H1 (cell line): ENCODE data around the gene ACBD4. TPM values are rescaled to one million over a fixed set of nuclear protein-coding genes. Genes with fewer than 3 reads are reported as not detected.
A peak's percentile ranks its signal among the peaks of the same experiment; 100 is the strongest.

Experiments used
- CTCF ChIA-PET: fragments of 300-600 bp; sonication (Branson Sonifier 250); formaldehyde crosslinking; loops from one replicate; lab custom pipeline; 2021; ENCODE audit not compliant: partially characterized antibody; lab: Charles Lee
- POLR2A ChIA-PET: fragments of 300-600 bp; sonication (Branson Sonifier 250); formaldehyde crosslinking; loops from one replicate; lab custom pipeline; 2021; ENCODE audit warnings: inconsistent platforms; ENCODE audit not compliant: partially characterized antibody; lab: Charles Lee
- DNase-seq, 2 experiments: peaks; one replicate each; pipeline versions ENCODE4 v3.0.0 to v3.0.0-alpha.2; 2010 to 2022; ENCODE audit warnings: low spot score in 2 of 2, low read depth in 1 of 2, mixed read lengths in 1 of 2
- FAIRE-seq: peaks from 2 replicates; lab custom pipeline; 2011; peaks lifted over from hg19 to GRCh38; lab: Jason Lieb, UNC
- H2AFZ ChIP-seq: 2 replicates; pipeline ENCODE4 v1.8.1; 2012; ENCODE audit warnings: low read length, inconsistent platforms
- H2AK5ac ChIP-seq: 2 replicates; pipeline ENCODE4 v1.6.1; 2013; ENCODE audit warnings: low read depth, low read length
- H2BK120ac ChIP-seq: replicated peaks from 2 replicates; pipeline ENCODE3; 2013; ENCODE audit warnings: low read depth, low read length, inconsistent platforms
- H2BK12ac ChIP-seq: 2 replicates; pipeline ENCODE4 v1.6.1; 2013; ENCODE audit warnings: low read depth, low read length
- H2BK15ac ChIP-seq: 2 replicates; pipeline ENCODE4 v1.6.1; 2013; ENCODE audit warnings: low read length
- H2BK20ac ChIP-seq: 2 replicates; pipeline ENCODE4 v1.6.1; 2013; ENCODE audit warnings: low read length
- H2BK5ac ChIP-seq: 2 replicates; pipeline ENCODE4 v1.6.1; 2013; ENCODE audit warnings: low read depth, low read length
- H3K14ac ChIP-seq: 2 replicates; pipeline ENCODE4 v1.6.1; 2013; ENCODE audit warnings: inconsistent platforms; ENCODE audit not compliant: insufficient read length
- H3K18ac ChIP-seq: 2 replicates; pipeline ENCODE4 v1.6.1; 2013; ENCODE audit warnings: low read length; ENCODE audit errors: extremely low read depth
- H3K23ac ChIP-seq: 2 replicates; pipeline ENCODE4 v1.6.1; 2013; ENCODE audit warnings: inconsistent platforms; ENCODE audit not compliant: insufficient read length
- H3K23me2 ChIP-seq: 2 replicates; pipeline ENCODE4 v1.6.1; 2013; ENCODE audit warnings: low read depth, low read length
- H3K27ac ChIP-seq: 2 replicates; pipeline ENCODE4 v1.6.1; 2011; ENCODE audit warnings: low read depth, low read length, inconsistent platforms
- H3K27me3 ChIP-seq, 4 experiments: replicated peaks in 1 of 4; 1 replicate in 1 of 4; 2 replicates in 3 of 4; pipeline versions ENCODE4 v1.6.1 to v1.8.1; 2011 to 2013; ENCODE audit warnings: low read length in 3 of 4, mild to moderate bottlenecking in 3 of 4, inconsistent platforms in 2 of 4, mixed read lengths in 2 of 4, moderate library complexity in 1 of 4; ENCODE audit not compliant: control insufficient read depth in 3 of 4, insufficient read depth in 3 of 4; ENCODE audit errors: extremely low read depth in 1 of 4
- H3K36me3 ChIP-seq, 4 experiments: 2 replicates each; pipeline versions ENCODE4 v1.6.1 to v1.8.1; 2011 to 2013; ENCODE audit warnings: mild to moderate bottlenecking in 4 of 4, low read length in 3 of 4, moderate library complexity in 2 of 4, control low read depth in 1 of 4, inconsistent platforms in 1 of 4; ENCODE audit not compliant: insufficient read depth in 4 of 4, control insufficient read depth in 2 of 4
- H3K4ac ChIP-seq: replicated peaks from 2 replicates; pipeline ENCODE3; 2013; ENCODE audit warnings: low read length, low read depth, mixed read lengths, inconsistent platforms; ENCODE audit not compliant: insufficient read length
- H3K4me1 ChIP-seq, 4 experiments: replicated peaks in 1 of 4; 1 replicate in 1 of 4; 2 replicates in 3 of 4; pipeline versions ENCODE4 v1.6.1 to v1.8.1; 2011 to 2013; ENCODE audit warnings: low read length in 3 of 4, inconsistent platforms in 2 of 4, mixed read lengths in 1 of 4; ENCODE audit not compliant: insufficient read depth in 4 of 4, control insufficient read depth in 3 of 4
- H3K4me2 ChIP-seq, 2 experiments: 2 replicates each; pipeline versions ENCODE4 v1.6.1 to v1.8.1; 2011 to 2013; ENCODE audit warnings: low read depth in 2 of 2, low read length in 2 of 2, control low read depth in 1 of 2, inconsistent platforms in 1 of 2, mild to moderate bottlenecking in 1 of 2; ENCODE audit not compliant: insufficient read depth in 1 of 2
- H3K4me3 ChIP-seq, 4 experiments: fragments of 200-600, 300-600 bp in 1 of 4; sonication (generic), shearing (Covaris generic), sonication (Bioruptor Twin) in 1 of 4; 2 replicates each; pipeline versions ENCODE4 v1.5.1 to v1.8.1; 2011 to 2016; ENCODE audit warnings: low read length in 4 of 4, low read depth in 3 of 4, control low read depth in 2 of 4, inconsistent platforms in 2 of 4, mild to moderate bottlenecking in 2 of 4, mixed read lengths in 1 of 4, moderate library complexity in 1 of 4; ENCODE audit not compliant: insufficient read depth in 2 of 4; ENCODE audit errors: extremely low read depth in 1 of 4
- H3K56ac ChIP-seq: replicated peaks from 2 replicates; pipeline ENCODE3; 2013; ENCODE audit warnings: low read depth, mild to moderate bottlenecking, mixed read lengths, low read length, inconsistent platforms; ENCODE audit not compliant: insufficient read length
- H3K79me1 ChIP-seq: 2 replicates; pipeline ENCODE4 v1.6.1; 2013; ENCODE audit warnings: low read depth, low read length, control low read depth
- H3K79me2 ChIP-seq, 2 experiments: 2 replicates each; pipeline versions ENCODE4 v1.6.1 to v1.8.1; 2012 to 2013; ENCODE audit warnings: low read length in 2 of 2, mild to moderate bottlenecking in 2 of 2, inconsistent platforms in 1 of 2; ENCODE audit not compliant: insufficient read depth in 2 of 2, control insufficient read depth in 1 of 2
- H3K9ac ChIP-seq, 4 experiments: replicated peaks in 1 of 4; 1 replicate in 1 of 4; 2 replicates in 3 of 4; pipeline versions ENCODE4 v1.6.1 to v1.8.1; 2011 to 2013; ENCODE audit warnings: low read depth in 3 of 4, low read length in 3 of 4, control low read depth in 2 of 4, mild to moderate bottlenecking in 2 of 4, moderate library complexity in 2 of 4, inconsistent platforms in 1 of 4; ENCODE audit errors: extremely low read depth in 1 of 4
- H3K9me3 ChIP-seq, 2 experiments: 2 replicates each; pipeline versions ENCODE4 v1.6.1 to v1.8.1; 2012 to 2013; ENCODE audit warnings: mild to moderate bottlenecking in 2 of 2, moderate library complexity in 2 of 2, control low read depth in 1 of 2, inconsistent platforms in 1 of 2, low read depth in 1 of 2, low read length in 1 of 2, mixed read lengths in 1 of 2; ENCODE audit not compliant: insufficient read depth in 2 of 2
- H4K20me1 ChIP-seq, 2 experiments: replicated peaks in 1 of 2; 2 replicates each; pipeline versions ENCODE3 to v1.8.1; 2011 to 2013; ENCODE audit warnings: inconsistent platforms in 2 of 2, low read length in 2 of 2, mild to moderate bottlenecking in 1 of 2; ENCODE audit not compliant: insufficient read depth in 2 of 2, control insufficient read depth in 1 of 2
- H4K5ac ChIP-seq: 2 replicates; pipeline ENCODE4 v1.6.1; 2013; ENCODE audit warnings: low read length, low read depth, mixed read lengths, inconsistent platforms; ENCODE audit not compliant: insufficient read length
- H4K8ac ChIP-seq: 2 replicates; pipeline ENCODE4 v1.8.0; 2013; ENCODE audit warnings: mild to moderate bottlenecking, moderate library complexity, low read length, inconsistent platforms; ENCODE audit not compliant: insufficient read depth; ENCODE audit errors: extremely low read depth
- H4K91ac ChIP-seq: replicated peaks from 2 replicates; pipeline ENCODE3; 2013; ENCODE audit warnings: low read length, mixed read lengths, inconsistent platforms; ENCODE audit not compliant: insufficient read length
- MAX ChIP-seq: IDR thresholded peaks from 2 replicates; pipeline ENCODE4 v1.6.1; 2012; ENCODE audit warnings: inconsistent platforms
- RBBP5 ChIP-seq: IDR thresholded peaks from 2 replicates; pipeline ENCODE4 v1.7.1; 2012; ENCODE audit warnings: low read depth, mild to moderate bottlenecking, inconsistent platforms, low read length, moderate library complexity, borderline replicate concordance
- TEAD4 ChIP-seq: IDR thresholded peaks from 2 replicates; pipeline ENCODE4 v1.6.1; 2012; ENCODE audit warnings: low read depth, low read length, inconsistent platforms, mixed read lengths
- WGBS, 2 experiments: shearing (Covaris generic) in 1 of 2; methylation state at CpG; one replicate each; pipeline versions ENCODE4 v1.1.6 to v1.1.7; 2013 to 2015; ENCODE audit warnings: low lambda C conversion rate in 2 of 2, mixed read lengths in 2 of 2, inconsistent platforms in 1 of 2, low coverage in 1 of 2, missing lambda C conversion rate in 1 of 2; ENCODE audit not compliant: insufficient replicate concordance in 2 of 2, insufficient coverage in 1 of 2, insufficient read length in 1 of 2; ENCODE audit errors: extremely low coverage in 1 of 2, missing lambda C conversion rate in 1 of 2; 5-methylcytosine and 5-hydroxymethylcytosine counted together
- polyA plus RNA-seq, 7 experiments: library from polyadenylated mRNA; depleted of rRNA in 3 of 7; stranded (reverse) in 5 of 7; unstranded in 2 of 7; fragments of >200 nt in 5 of 7; fragments of 200-250 nt in 2 of 7; gene quantifications; 1 replicate in 5 of 7; 2 replicates in 1 of 7; 4 replicates in 1 of 7; pipeline versions ENCODE4 v1.2.1 to v1.2.3, GENCODE V29; 2011 to 2013; ENCODE audit warnings: missing spikeins in 2 of 7, mixed read lengths in 2 of 7
- total RNA-seq: library from RNA; stranded (reverse); fragmentation: NEBNext Ultra II Directional; extraction: Animal tissue kit (Norgen Biotek cat#: 25700); gene quantifications from 2 replicates; pipeline ENCODE4 v1.2.1, GENCODE V29; 2021

ACBD4 gene
- total and polyA plus RNA-seq, 2 of the 8 experiments (the other 6 are each of a cell fraction or from before 2014, with no cell fraction given) = 7.3 to 10.7 TPM

GRCh38 chr17:45127548-45128300 is 7.8 kb upstream of the ACBD4 start:
- Histone ChIP-seq H3K9me3 (no peaks in the 10 kb centered on the region), H2BK12ac (peak overlapping the region; percentile 96; the same call in 1 of the 2 replicates), H2AK5ac (peak overlapping the region; percentile 58; the same call in 1 of the 2 replicates), H3K9ac (peak overlapping the region in 1 of 4 experiments; percentile 7; a peak in 1 of 7 replicates), H4K5ac (peak overlapping the region; percentile 55), H3K23ac (no peak overlapping the region), H2BK20ac (peak overlapping the region; percentile 72; the same call in 1 of the 2 replicates), H3K4me3 (no peak overlapping the region), H2BK5ac (peak overlapping the region; percentile 97), H2BK15ac (peak overlapping the region; percentile 61; the same call in 1 of the 2 replicates), H3K27ac (0 out of 2 replicates have a peak overlapping the region, but pooled peaks have one; percentile 11), H4K8ac (peak overlapping the region; percentile 74; the same call in 1 of the 2 replicates), H2BK120ac (peak overlapping the region; percentile 64), H3K27me3 (no peaks in the 10 kb centered on the region), H3K36me3 (no peaks in the 10 kb centered on the region), H3K14ac (peak overlapping the region; percentile 0), H3K4ac (peak overlapping the region; percentile 72), H3K4me1 (peaks cover 0 to 20% (median 11%) of the 10 kb centered on the region in 4 experiments; a peak in 5 of 7 replicates), H3K4me2 (no peak overlapping the region), H3K56ac (peak overlapping the region; percentile 73), H3K23me2 (peaks cover 4% of the 10 kb centered on the region; the same call in 1 of the 2 replicates), H3K79me2 (no peaks in the 10 kb centered on the region), H3K18ac (peak overlapping the region; percentile 83), H2AFZ (no peak overlapping the region), H4K91ac (peak overlapping the region; percentile 100), H4K20me1 (peaks cover 5 to 11% of the 10 kb centered on the region in 2 experiments), H3K79me1 (no peaks in the 10 kb centered on the region)
- ChIA-PET CTCF (interaction anchor here (0.7 to 8.7 kb wide), 12 partner anchors 8 to 207 kb away, joined by 3 to 69 read pairs (median 4); partner anchors contain the start of gene ACBD4), POLR2A (interaction anchor here (0.7 to 15.8 kb wide), 5 partner anchors 12 to 93 kb away, joined by 3 to 185 read pairs (median 5); partner anchors contain the start of genes HEXIM1 and HEXIM2)
- FAIRE-seq = no peak
- WGBS, 2 experiments = 81% methylated on average over 20 of the region's 20 CpGs; no CpG with 5 or more reads in 1 of the 2 experiments
- TF ChIP-seq TEAD4 = 0 out of 2 replicates have a peak, but pooled peaks have one; percentile 28
- TF ChIP-seq MAX = no peak
- TF ChIP-seq RBBP5 = no peak
- DNase-seq = no peak
